Large intestine (tissue), 3 donors: ENCODE data around the gene MEIKIN. TPM values are rescaled to one million over a fixed set of nuclear protein-coding genes. Genes with fewer than 3 reads are reported as not detected.

Experiments
- DNase-seq, 2 donors: peaks; one replicate each; pipeline versions ENCODE4 v3.0.0 to v3.0.0-alpha.2; 2013
- H3K27ac ChIP-seq: one replicate; pipeline ENCODE4 v1.5.1; 2013; ENCODE audit warnings: low read length
- H3K27me3 ChIP-seq: 2 replicates; pipeline ENCODE4 v1.6.1; 2013; ENCODE audit warnings: low read length; ENCODE audit not compliant: control insufficient read depth, insufficient read depth
- H3K36me3 ChIP-seq: 2 replicates; pipeline ENCODE4 v1.6.1; 2013; ENCODE audit warnings: low read length; ENCODE audit not compliant: control insufficient read depth, insufficient read depth
- H3K4me1 ChIP-seq: one replicate; pipeline ENCODE4 v1.6.1; 2013; ENCODE audit warnings: low read length; ENCODE audit not compliant: control insufficient read depth, insufficient read depth
- H3K4me3 ChIP-seq: one replicate; pipeline ENCODE4 v1.5.1; 2013; ENCODE audit warnings: low read length
- H3K9me3 ChIP-seq: one replicate; pipeline ENCODE4 v1.6.1; 2013; ENCODE audit warnings: mild to moderate bottlenecking, low read depth, low read length, moderate library complexity; ENCODE audit not compliant: control insufficient read depth
- WGBS: methylation state at CpG from one replicate; pipeline ENCODE4 v1.1.5; 2013; ENCODE audit warnings: low lambda C conversion rate; ENCODE audit not compliant: insufficient coverage; 5-methylcytosine and 5-hydroxymethylcytosine counted together
- polyA plus RNA-seq: library from polyadenylated mRNA; unstranded; fragments of 120-200 nt; gene quantifications from one replicate; pipeline ENCODE4 v1.2.1, GENCODE V29; 2013

MEIKIN gene
- polyA plus RNA-seq, 1 donor: not detected

GRCh38 chr5:131974016-131974415 is 28.6 kb upstream of the MEIKIN start:
- Histone ChIP-seq H3K36me3 (no peaks in the 10 kb centered on the region), H3K27ac (no peak overlapping the region), H3K4me1 (peaks cover 5% of the 10 kb centered on the region), H3K4me3 (no peak overlapping the region), H3K9me3 (no peaks in the 10 kb centered on the region), H3K27me3 (no peaks in the 10 kb centered on the region)
- DNase-seq: no peak
- WGBS: no CpG with 5 or more reads among the region's 1 CpG

GRCh38 chr5:131973089-131973712 is 27.7 kb upstream of the MEIKIN start:
- DNase-seq: no peak
- no peak overlapping the region for H3K4me3 ChIP-seq
- WGBS: no CpG with 5 or more reads among the region's 9 CpGs
- H3K27ac ChIP-seq: no peak overlapping the region
- no peaks in the 10 kb centered on the region for H3K36me3 ChIP-seq
- H3K4me1 ChIP-seq: peaks cover 5% of the 10 kb centered on the region
- H3K27me3 ChIP-seq: no peaks in the 10 kb centered on the region
- H3K9me3 ChIP-seq: no peaks in the 10 kb centered on the region

- Histone ChIP-seq H3K9me3 (no peaks in the 10 kb centered on the region), H3K4me3 (no peak overlapping the region), H3K36me3 (no peaks in the 10 kb centered on the region), H3K27ac (no peak overlapping the region), H3K27me3 (no peaks in the 10 kb centered on the region), H3K4me1 (no peaks in the 10 kb centered on the region)
- DNase-seq: no peak
- WGBS: no CpG with 5 or more reads among the region's 5 CpGs
These were observed 23.0 kb upstream of the MEIKIN start for GRCh38 chr5:131968396-131968954.

GRCh38 chr5:131966551-131966950 is 21.1 kb upstream of the MEIKIN start:
- DNase-seq: no peak
- no peaks in the 10 kb centered on the region for H3K36me3 ChIP-seq
- no CpG with 5 or more reads among the region's 1 CpG for WGBS
- H3K27ac ChIP-seq: no peak overlapping the region
- H3K4me3 ChIP-seq: no peak overlapping the region
- H3K9me3 ChIP-seq: no peaks in the 10 kb centered on the region
- no peaks in the 10 kb centered on the region for H3K4me1 ChIP-seq
- H3K27me3 ChIP-seq: no peaks in the 10 kb centered on the region

- H3K27me3 ChIP-seq: no peaks in the 10 kb centered on the region
- H3K4me1 ChIP-seq: no peaks in the 10 kb centered on the region
- no peak overlapping the region for H3K27ac ChIP-seq
- no CpG with 5 or more reads among the region's 6 CpGs for WGBS
- no peaks in the 10 kb centered on the region for H3K36me3 ChIP-seq
- H3K4me3 ChIP-seq: no peak overlapping the region
- no peaks in the 10 kb centered on the region for H3K9me3 ChIP-seq
- DNase-seq: no peak
These were observed 20.5 kb upstream of the MEIKIN start for GRCh38 chr5:131965826-131966415.

- no peak overlapping the region for H3K4me3 ChIP-seq
- no peaks in the 10 kb centered on the region for H3K9me3 ChIP-seq
- H3K27me3 ChIP-seq: no peaks in the 10 kb centered on the region
- H3K36me3 ChIP-seq: no peaks in the 10 kb centered on the region
- DNase-seq: no peak
- no peaks in the 10 kb centered on the region for H3K4me1 ChIP-seq
- no peak overlapping the region for H3K27ac ChIP-seq
- WGBS: no CpG with 5 or more reads among the region's 3 CpGs
These were observed 14.4 kb upstream of the MEIKIN start for GRCh38 chr5:131959906-131960305.

GRCh38 chr5:131959136-131959535 is 13.7 kb upstream of the MEIKIN start:
- no peak for DNase-seq
- no peaks in the 10 kb centered on the region for H3K9me3 ChIP-seq
- H3K27ac ChIP-seq: no peak overlapping the region
- H3K4me3 ChIP-seq: no peak overlapping the region
- no peaks in the 10 kb centered on the region for H3K36me3 ChIP-seq
- no peaks in the 10 kb centered on the region for H3K27me3 ChIP-seq
- WGBS: no CpG with 5 or more reads among the region's 5 CpGs
- H3K4me1 ChIP-seq: no peaks in the 10 kb centered on the region

- peak in 1 of 2 donors; percentile 7 for DNase-seq
- WGBS: no CpG with 5 or more reads among the region's 8 CpGs
- Histone ChIP-seq H3K27me3 (no peaks in the 10 kb centered on the region), H3K27ac (no peak overlapping the region), H3K36me3 (no peaks in the 10 kb centered on the region), H3K9me3 (no peaks in the 10 kb centered on the region), H3K4me1 (no peaks in the 10 kb centered on the region), H3K4me3 (no peak overlapping the region)
These were observed 12.4 kb upstream of the MEIKIN start for GRCh38 chr5:131957721-131958441.

GRCh38 chr5:131953969-131954368 is 8.5 kb upstream of the MEIKIN start:
- Histone ChIP-seq H3K9me3 (no peaks in the 10 kb centered on the region), H3K4me3 (no peak overlapping the region), H3K4me1 (no peaks in the 10 kb centered on the region), H3K27ac (no peak overlapping the region), H3K27me3 (no peaks in the 10 kb centered on the region), H3K36me3 (no peaks in the 10 kb centered on the region)
- DNase-seq: no peak

GRCh38 chr5:131952301-131952857 is 6.9 kb upstream of the MEIKIN start:
- no peaks in the 10 kb centered on the region for H3K4me1 ChIP-seq
- H3K36me3 ChIP-seq: no peaks in the 10 kb centered on the region
- no peak overlapping the region for H3K27ac ChIP-seq
- DNase-seq: no peak
- no peak overlapping the region for H3K4me3 ChIP-seq
- WGBS: no CpG with 5 or more reads among the region's 3 CpGs
- H3K9me3 ChIP-seq: no peaks in the 10 kb centered on the region
- H3K27me3 ChIP-seq: no peaks in the 10 kb centered on the region
